ENCODE measurements around the gene MUS81. TPM values are rescaled to one million over a fixed set of nuclear protein-coding genes. Genes with fewer than 3 reads are reported as not detected.

MUS81 gene
- total RNA-seq, 2 experiments from 2014 or later, result 37.7 to 39.2 TPM

DNA sequence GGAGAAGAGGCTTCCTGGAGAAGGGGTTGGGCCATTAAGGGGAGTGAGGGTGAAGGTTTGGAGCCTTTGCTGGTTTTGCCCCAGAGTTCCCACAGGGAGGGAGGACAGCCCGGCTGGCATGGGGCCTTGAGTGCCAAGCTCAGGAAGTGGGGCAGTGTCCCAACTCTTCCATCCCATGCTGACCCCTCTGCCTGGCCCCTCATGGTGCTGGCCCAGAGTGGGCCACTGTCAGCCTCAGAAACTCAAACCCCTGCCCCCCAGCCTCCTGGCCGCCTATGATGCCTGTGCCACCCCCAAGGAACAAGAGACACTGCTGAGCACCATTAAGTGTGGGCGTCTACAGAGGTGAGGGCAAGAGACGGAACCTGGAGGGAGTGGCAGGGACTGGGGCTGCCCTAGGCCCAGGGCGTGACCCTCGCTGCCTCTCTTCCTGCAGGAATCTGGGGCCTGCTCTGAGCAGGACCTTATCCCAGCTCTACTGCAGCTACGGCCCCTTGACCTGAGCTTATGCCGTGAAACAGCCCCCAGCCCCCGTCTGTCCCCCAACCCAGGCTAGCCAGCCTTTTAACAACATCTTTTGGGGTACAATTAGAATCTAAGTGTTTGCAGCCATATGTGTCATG lies 5.4 kb downstream of the MUS81 start:
- Mint-ChIP-seq H3K4me3 (no peak overlapping the region), H3K27me3 (no peaks in the 10 kb centered on the region), H3K4me1 (ENCODE audit: low read depth) (peaks cover 17% of the 10 kb centered on the region), H3K9me3 (no peaks in the 10 kb centered on the region), H3K27ac (no peak overlapping the region), H3K36me3 (ENCODE audit: low read depth) (peaks cover 63% of the 10 kb centered on the region)
- Histone ChIP-seq H3K9me3 (ENCODE audit: control insufficient read depth in 1 of 2, insufficient read depth in 1 of 2, low read length in 2 of 2) (no peaks in the 10 kb centered on the region), H3K36me3 (ENCODE audit: insufficient read depth, low read length) (peaks cover 67% of the 10 kb centered on the region), H3K27ac (ENCODE audit: low read depth in 1 of 2, low read length in 2 of 2) (no peak overlapping the region), H3K4me3 (ENCODE audit: low read length) (no peak overlapping the region), H3K4me1 (ENCODE audit: insufficient read depth, low read length) (peaks cover 42% of the 10 kb centered on the region), H3K27me3 (ENCODE audit: control insufficient read depth in 1 of 2, insufficient read depth in 2 of 2, low read length in 2 of 2) (no peaks in the 10 kb centered on the region)
- ATAC-seq (ENCODE audit: poor library complexity) (no peak), DNase-seq (peak in 1 of 14 experiments; percentile 17)
- intact Hi-C loops (cut with DNase I, micrococcal nuclease), result no loop called here
- ChIA-PET POLR2A (interaction anchor here (1.1 kb wide), 1 partner anchor 7 kb away, joined by 3 read pairs; the partner anchor contains the start of gene CFL1), CTCF (interaction anchor here (0.9 kb wide), 1 partner anchor 23 kb away, joined by 3 read pairs; the partner anchor contains the start of gene FIBP)
- TF ChIP-seq, protein P1, sequence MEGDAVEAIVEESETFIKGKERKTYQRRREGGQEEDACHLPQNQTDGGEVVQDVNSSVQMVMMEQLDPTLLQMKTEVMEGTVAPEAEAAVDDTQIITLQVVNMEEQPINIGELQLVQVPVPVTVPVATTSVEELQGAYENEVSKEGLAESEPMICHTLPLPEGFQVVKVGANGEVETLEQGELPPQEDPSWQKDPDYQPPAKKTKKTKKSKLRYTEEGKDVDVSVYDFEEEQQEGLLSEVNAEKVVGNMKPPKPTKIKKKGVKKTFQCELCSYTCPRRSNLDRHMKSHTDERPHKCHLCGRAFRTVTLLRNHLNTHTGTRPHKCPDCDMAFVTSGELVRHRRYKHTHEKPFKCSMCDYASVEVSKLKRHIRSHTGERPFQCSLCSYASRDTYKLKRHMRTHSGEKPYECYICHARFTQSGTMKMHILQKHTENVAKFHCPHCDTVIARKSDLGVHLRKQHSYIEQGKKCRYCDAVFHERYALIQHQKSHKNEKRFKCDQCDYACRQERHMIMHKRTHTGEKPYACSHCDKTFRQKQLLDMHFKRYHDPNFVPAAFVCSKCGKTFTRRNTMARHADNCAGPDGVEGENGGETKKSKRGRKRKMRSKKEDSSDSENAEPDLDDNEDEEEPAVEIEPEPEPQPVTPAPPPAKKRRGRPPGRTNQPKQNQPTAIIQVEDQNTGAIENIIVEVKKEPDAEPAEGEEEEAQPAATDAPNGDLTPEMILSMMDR (IDR thresholded peaks at IDR 0.05), result no peak

DNA sequence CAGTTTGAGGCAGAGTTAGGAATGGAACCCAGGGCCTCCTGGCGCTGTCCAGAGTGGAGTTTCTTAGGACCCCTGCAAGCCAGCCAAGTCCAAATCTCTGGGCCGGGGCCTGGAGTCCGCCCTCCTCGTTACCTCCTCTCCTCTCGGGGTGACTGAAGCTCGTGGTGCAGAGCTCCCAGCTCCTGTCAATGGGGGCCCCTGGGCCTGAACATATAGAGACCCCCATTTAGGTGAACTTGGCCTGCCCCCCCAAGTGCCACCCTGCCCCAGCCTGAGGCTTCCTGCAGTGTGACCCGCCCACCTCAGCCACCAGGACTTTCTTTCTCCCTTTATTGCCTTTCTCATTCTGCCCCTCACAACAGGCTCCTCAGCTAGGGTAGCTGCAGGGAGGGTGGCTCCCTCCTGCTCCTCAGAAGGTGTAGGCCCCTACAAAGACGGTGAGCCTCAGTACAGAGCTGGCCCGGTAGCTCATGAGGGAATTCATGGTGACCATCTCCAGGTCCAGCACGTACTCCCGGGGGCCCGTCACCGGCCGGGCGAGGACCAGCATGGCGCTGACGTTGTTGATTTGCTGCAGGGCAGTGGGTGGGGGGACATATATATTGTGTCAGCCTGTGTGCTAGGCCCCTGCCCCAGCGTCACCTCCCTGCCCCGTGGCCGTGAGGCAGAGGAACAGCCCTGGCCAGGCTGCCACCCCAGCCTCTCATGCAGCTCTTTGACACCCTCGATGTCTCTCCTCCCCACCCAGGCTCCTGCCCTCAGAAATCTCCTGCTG lies 6.5 kb downstream of the MUS81 start:
- Mint-ChIP-seq H3K4me3 (peak overlapping the region; percentile 25), H3K27ac (no peak overlapping the region), H3K9me3 (no peaks in the 10 kb centered on the region), H3K27me3 (no peaks in the 10 kb centered on the region), H3K36me3 (ENCODE audit: low read depth) (peaks cover 53% of the 10 kb centered on the region), H3K4me1 (ENCODE audit: low read depth) (peaks cover 13% of the 10 kb centered on the region)
- H3K4me1 ChIP-seq (ENCODE audit: insufficient read depth, low read length), result peaks cover 42% of the 10 kb centered on the region
- H3K36me3 ChIP-seq (ENCODE audit: insufficient read depth, low read length), result peaks cover 64% of the 10 kb centered on the region
- TF ChIP-seq, protein P1 (IDR thresholded peaks at IDR 0.05), result no peak
- CTCF ChIA-PET, result interaction anchor here (0.9 kb wide), 1 partner anchor 22 kb away, joined by 3 read pairs; the partner anchor contains the start of gene FIBP
- intact Hi-C loops (cut with DNase I, micrococcal nuclease), result no loop called here
- H3K4me3 ChIP-seq (ENCODE audit: low read length), result no peak overlapping the region
- H3K27me3 ChIP-seq (ENCODE audit: control insufficient read depth in 1 of 2, insufficient read depth in 2 of 2, low read length in 2 of 2), result no peaks in the 10 kb centered on the region
- DNase-seq (no peak), ATAC-seq (ENCODE audit: poor library complexity) (no peak)
- H3K27ac ChIP-seq (ENCODE audit: low read depth in 1 of 2, low read length in 2 of 2), result no peak overlapping the region
- no peaks in the 10 kb centered on the region for H3K9me3 ChIP-seq (ENCODE audit: control insufficient read depth in 1 of 2, insufficient read depth in 1 of 2, low read length in 2 of 2)
- POLR2A ChIA-PET, result interaction anchor here (1.1 to 1.3 kb wide), 2 partner anchors 8 to 23 kb away, joined by 3 to 6 read pairs; partner anchors contain the start of gene CFL1

DNA sequence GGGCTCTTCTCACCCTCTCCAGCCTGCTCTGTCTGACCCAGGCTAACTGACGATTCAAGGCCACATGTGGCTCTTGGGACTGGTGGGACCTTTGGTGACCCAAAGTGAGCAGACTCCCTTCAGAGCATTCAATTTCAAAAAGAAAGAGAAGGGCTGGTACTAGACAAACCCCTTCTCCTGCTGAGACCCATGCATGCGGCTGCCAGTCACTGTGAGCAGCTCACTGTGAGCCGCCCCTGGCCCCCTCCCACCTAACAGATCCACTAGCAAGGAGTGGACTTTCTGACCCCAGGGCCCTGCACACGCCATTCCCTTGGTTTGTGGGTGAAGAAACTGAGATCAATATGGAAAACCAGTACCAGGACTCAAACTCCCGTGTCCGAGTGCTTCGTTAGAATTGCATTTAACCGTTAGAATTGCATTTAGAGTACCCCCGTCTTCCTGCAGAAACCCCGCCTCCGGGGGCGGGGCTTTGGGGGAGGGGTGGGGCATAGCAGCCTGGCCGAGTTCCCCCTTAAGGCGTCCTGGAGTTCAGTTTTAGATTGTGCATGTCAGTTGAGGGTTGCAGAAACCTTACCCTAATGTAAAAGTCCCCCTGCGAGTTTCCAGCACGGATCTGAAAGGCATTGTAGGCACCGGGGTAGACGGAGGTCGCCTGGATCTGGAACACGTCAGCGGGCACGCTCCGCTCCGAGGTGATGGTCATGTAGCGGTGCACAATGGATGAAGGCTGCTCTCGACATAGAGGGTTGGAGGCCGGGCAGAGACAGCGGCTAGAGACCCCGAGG lies 7.2 kb downstream of the MUS81 start:
- Mint-ChIP-seq H3K36me3 (ENCODE audit: low read depth) (peaks cover 50% of the 10 kb centered on the region), H3K27me3 (no peaks in the 10 kb centered on the region), H3K4me1 (ENCODE audit: low read depth) (peaks cover 12% of the 10 kb centered on the region), H3K4me3 (peak overlapping the region; percentile 25), H3K9me3 (no peaks in the 10 kb centered on the region), H3K27ac (no peak overlapping the region)
- ATAC-seq (ENCODE audit: poor library complexity) (no peak), DNase-seq (peak in 1 of 14 experiments; percentile 32)
- Histone ChIP-seq H3K36me3 (ENCODE audit: insufficient read depth, low read length) (peaks cover 56% of the 10 kb centered on the region), H3K4me1 (ENCODE audit: insufficient read depth, low read length) (peaks cover 41% of the 10 kb centered on the region), H3K4me3 (ENCODE audit: low read length) (no peak overlapping the region), H3K27me3 (ENCODE audit: control insufficient read depth in 1 of 2, insufficient read depth in 2 of 2, low read length in 2 of 2) (no peaks in the 10 kb centered on the region), H3K9me3 (ENCODE audit: control insufficient read depth in 1 of 2, insufficient read depth in 1 of 2, low read length in 2 of 2) (no peaks in the 10 kb centered on the region), H3K27ac (ENCODE audit: low read depth in 1 of 2, low read length in 2 of 2) (no peak overlapping the region)
- intact Hi-C loops (cut with DNase I, micrococcal nuclease), result no loop called here
- CTCF ChIA-PET, result no interaction called here
- POLR2A ChIA-PET, result interaction anchor here (1.3 to 7.1 kb wide), 3 partner anchors 8 to 23 kb away, joined by 6 to 137 read pairs (median 6); partner anchors contain the start of genes CCDC85B, CFL1 and MUS81
- TF ChIP-seq, protein P1 (IDR thresholded peaks at IDR 0.05), result no peak
